ENCODE results near the gene REPIN1. TPM values are rescaled to one million over a fixed set of nuclear protein-coding genes. Genes with fewer than 3 reads are reported as not detected.

REPIN1 gene
- total RNA-seq, 1 experiment from 2014 or later = 174 TPM

DNA sequence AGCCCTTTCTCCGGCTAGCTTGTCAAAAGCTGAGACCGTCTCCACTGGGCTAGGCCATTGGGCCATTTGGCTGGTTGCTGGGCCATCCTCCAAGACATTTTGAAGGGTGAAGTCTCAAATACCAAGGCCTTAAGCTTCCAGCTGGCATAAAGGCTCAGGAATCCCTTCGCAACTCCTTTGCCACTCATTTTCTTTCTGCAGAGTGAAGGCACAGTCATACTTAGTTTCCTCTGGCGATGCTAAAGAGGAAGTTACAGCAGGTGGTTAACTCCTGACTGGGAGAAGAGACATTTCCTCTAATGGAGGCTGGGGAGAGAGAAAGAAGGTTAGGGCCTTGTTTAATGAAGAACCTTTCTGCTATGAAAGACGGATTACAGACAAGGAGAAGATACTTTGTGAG lies 4.8 kb upstream of the REPIN1 start:
- H3K27me3 ChIP-seq (ENCODE audit: insufficient read depth, low read depth) = no peaks in the 10 kb centered on the region
- peaks cover under 1% of the 10 kb centered on the region for H3K79me2 ChIP-seq (ENCODE audit: low read depth)
- H2AFZ ChIP-seq = no peak overlapping the region
- H3K9me2 ChIP-seq (ENCODE audit: insufficient read depth) = no peaks in the 10 kb centered on the region
- TF ChIP-seq, protein P1, sequence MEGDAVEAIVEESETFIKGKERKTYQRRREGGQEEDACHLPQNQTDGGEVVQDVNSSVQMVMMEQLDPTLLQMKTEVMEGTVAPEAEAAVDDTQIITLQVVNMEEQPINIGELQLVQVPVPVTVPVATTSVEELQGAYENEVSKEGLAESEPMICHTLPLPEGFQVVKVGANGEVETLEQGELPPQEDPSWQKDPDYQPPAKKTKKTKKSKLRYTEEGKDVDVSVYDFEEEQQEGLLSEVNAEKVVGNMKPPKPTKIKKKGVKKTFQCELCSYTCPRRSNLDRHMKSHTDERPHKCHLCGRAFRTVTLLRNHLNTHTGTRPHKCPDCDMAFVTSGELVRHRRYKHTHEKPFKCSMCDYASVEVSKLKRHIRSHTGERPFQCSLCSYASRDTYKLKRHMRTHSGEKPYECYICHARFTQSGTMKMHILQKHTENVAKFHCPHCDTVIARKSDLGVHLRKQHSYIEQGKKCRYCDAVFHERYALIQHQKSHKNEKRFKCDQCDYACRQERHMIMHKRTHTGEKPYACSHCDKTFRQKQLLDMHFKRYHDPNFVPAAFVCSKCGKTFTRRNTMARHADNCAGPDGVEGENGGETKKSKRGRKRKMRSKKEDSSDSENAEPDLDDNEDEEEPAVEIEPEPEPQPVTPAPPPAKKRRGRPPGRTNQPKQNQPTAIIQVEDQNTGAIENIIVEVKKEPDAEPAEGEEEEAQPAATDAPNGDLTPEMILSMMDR (conservative IDR thresholded peaks at IDR 0.05) = no peak
- no peak for TF ChIP-seq EZH2 (IDR thresholded peaks at IDR 0.05; ENCODE audit: low read depth)
- no peaks in the 10 kb centered on the region for H4K20me1 ChIP-seq (ENCODE audit: insufficient read depth)
- no peaks in the 10 kb centered on the region for H3K36me3 ChIP-seq (ENCODE audit: low read depth)
- intact Hi-C loops (cut with micrococcal nuclease; ENCODE audit: unreplicated experiment) = loop anchor here (2.0 kb wide), 2 partner anchors 15 to 41 kb away; partner anchors contain the start of gene ZNF775
- CTCF ChIA-PET = no interaction called here
- no peak overlapping the region for H3K4me3 ChIP-seq
- peaks cover 19% of the 10 kb centered on the region for H3F3A ChIP-seq (ENCODE audit: insufficient read depth, low read depth)
- H3K4me2 ChIP-seq = no peak overlapping the region
- POLR2A ChIA-PET (ENCODE audit: unreplicated experiment) = interaction anchor here (0.5 kb wide), 1 partner anchor 14 kb away, joined by 6 read pairs; no protein-coding TSS in a partner anchor
- no peak for DNase-seq
- peaks cover 25% of the 10 kb centered on the region for H3K4me1 ChIP-seq (replicated peaks; ENCODE audit: insufficient read depth)
- no TSS peak for BruUV-seq (replicated peaks)
- H3K27ac ChIP-seq = no peak overlapping the region
- H3K9me3 ChIP-seq (ENCODE audit: insufficient read depth, low read depth) = no peaks in the 10 kb centered on the region

DNA sequence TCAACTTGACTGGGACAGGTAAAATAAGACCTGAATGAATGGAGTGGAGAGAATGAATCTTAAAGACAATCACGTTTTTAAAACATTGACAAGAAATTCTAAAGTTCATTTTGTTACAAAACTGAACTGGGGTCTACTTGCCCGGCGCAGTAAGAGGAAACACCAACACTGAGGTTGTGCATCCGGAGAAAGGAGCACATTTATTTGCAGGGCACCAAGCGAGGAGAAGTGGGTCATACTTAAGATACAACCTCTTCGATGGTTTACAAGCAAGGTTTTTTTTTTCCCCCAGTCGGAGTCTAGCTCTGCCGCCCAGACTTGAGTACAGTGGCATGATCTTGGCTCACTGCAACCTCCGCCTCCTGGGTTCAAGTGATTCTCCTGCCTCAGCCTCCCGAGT lies 3.4 kb upstream of the REPIN1 start:
- peaks cover 19% of the 10 kb centered on the region for H3F3A ChIP-seq (ENCODE audit: insufficient read depth, low read depth)

DNA sequence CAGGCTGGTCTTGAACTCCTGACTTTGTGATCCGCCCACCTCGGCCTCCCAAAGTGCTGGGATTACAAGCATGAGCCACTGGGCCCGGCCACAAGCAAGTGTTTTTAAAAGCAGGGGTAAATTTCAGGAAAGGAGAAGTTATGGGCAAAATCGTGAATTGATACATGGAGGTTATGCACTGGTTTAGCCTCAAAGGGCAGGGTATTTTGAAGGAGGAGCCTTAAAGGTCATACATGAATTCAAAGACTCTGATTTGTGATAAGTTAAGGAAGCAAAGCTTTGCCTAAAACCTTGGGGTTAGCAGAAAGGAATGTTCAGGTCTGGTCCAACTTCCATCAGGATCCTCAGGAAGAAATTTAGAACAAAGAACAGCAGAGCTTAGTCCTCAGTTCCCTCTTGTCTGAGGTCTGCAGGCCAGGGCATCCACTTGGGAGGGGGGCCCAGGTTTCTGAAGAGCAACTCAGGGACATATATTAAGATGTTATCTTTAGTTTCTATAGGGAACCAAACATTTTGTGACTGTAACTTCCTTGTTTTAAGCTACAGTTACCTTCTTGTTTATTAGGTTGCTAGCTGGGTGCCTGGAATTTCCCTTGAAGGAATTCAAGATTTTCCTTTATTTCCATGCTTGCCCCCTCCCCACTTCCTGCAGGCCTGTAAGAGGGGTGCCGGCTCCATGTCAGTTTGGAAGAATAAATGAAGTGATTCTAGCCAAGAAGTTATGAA lies 2.8 kb upstream of the REPIN1 start:
- H3F3A ChIP-seq (ENCODE audit: insufficient read depth, low read depth) = peaks cover 19% of the 10 kb centered on the region
- H3K36me3 ChIP-seq (ENCODE audit: low read depth) = no peaks in the 10 kb centered on the region; the same call in 1 of the 2 replicates
- peaks cover 37% of the 10 kb centered on the region for H3K4me1 ChIP-seq (replicated peaks; ENCODE audit: insufficient read depth)
- no peak overlapping the region for H3K4me3 ChIP-seq
- peaks cover 9% of the 10 kb centered on the region; the same call in 1 of the 2 replicates for H4K20me1 ChIP-seq (ENCODE audit: insufficient read depth)
- H3K9me3 ChIP-seq (ENCODE audit: insufficient read depth, low read depth) = no peaks in the 10 kb centered on the region
- no peaks in the 10 kb centered on the region for H3K27me3 ChIP-seq (ENCODE audit: insufficient read depth, low read depth)
- H3K4me2 ChIP-seq = peak overlapping the region; percentile 5; the same call in 1 of the 2 replicates
- no peak for TF ChIP-seq EZH2 (IDR thresholded peaks at IDR 0.05; ENCODE audit: low read depth)
- TF ChIP-seq, protein P1 (conservative IDR thresholded peaks at IDR 0.05) = no peak
- no peaks in the 10 kb centered on the region for H3K9me2 ChIP-seq (ENCODE audit: insufficient read depth)
- H3K27ac ChIP-seq = peak overlapping the region; percentile 39; the same call in 1 of the 2 replicates
- ChIA-PET CTCF (interaction anchor here (1.0 kb wide), 1 partner anchor 9 kb away, joined by 3 read pairs; no protein-coding TSS in a partner anchor), POLR2A (ENCODE audit: unreplicated experiment) (interaction anchor here (0.6 kb wide), 2 partner anchors 13 to 21 kb away, joined by 7 to 8 read pairs; no protein-coding TSS in a partner anchor)
- peak; percentile 43 to 80 for DNase-seq
- no TSS peak for BruUV-seq (replicated peaks)
- intact Hi-C loops (cut with micrococcal nuclease; ENCODE audit: unreplicated experiment) = no loop called here
- H3K79me2 ChIP-seq (ENCODE audit: low read depth) = peaks cover 20% of the 10 kb centered on the region
- H2AFZ ChIP-seq = no peak overlapping the region

More for the DNA sequence above, 3.4 kb upstream of the REPIN1 start:
- Histone ChIP-seq H3K9me2 (ENCODE audit: insufficient read depth) (no peaks in the 10 kb centered on the region), H3K4me3 (no peak overlapping the region), H3K27me3 (ENCODE audit: insufficient read depth, low read depth) (no peaks in the 10 kb centered on the region), H3K4me2 (no peak overlapping the region), H2AFZ (no peak overlapping the region), H3K79me2 (ENCODE audit: low read depth) (peaks cover 14% of the 10 kb centered on the region), H3K36me3 (ENCODE audit: low read depth) (no peaks in the 10 kb centered on the region), H3K9me3 (ENCODE audit: insufficient read depth, low read depth) (no peaks in the 10 kb centered on the region), H3K27ac (no peak overlapping the region), H4K20me1 (ENCODE audit: insufficient read depth) (0 out of 2 replicates have a peak, but pooled peaks cover 2% of the 10 kb centered on the region), H3K4me1 (replicated peaks; ENCODE audit: insufficient read depth) (peaks cover 30% of the 10 kb centered on the region)
- POLR2A ChIA-PET (ENCODE audit: unreplicated experiment) = no interaction called here
- DNase-seq = no peak
- no TSS peak for BruUV-seq (replicated peaks)
- intact Hi-C loops (cut with micrococcal nuclease; ENCODE audit: unreplicated experiment) = no loop called here
- CTCF ChIA-PET = no interaction called here
- TF ChIP-seq EZH2 (IDR thresholded peaks at IDR 0.05; ENCODE audit: low read depth) = no peak
- TF ChIP-seq, protein P1 (conservative IDR thresholded peaks at IDR 0.05) = no peak

Data from PC-9 (cell line).